Measurements from ENCODE around the gene MAP7.
A peak's percentile ranks its signal among the peaks of the same experiment; 100 is the strongest.
"Not testable (repeated sequence)": the region's sequence is repeated elsewhere in the genome, so short reads cannot be mapped to it uniquely, and the experiment has no call there.

MAP7 gene

DNA sequence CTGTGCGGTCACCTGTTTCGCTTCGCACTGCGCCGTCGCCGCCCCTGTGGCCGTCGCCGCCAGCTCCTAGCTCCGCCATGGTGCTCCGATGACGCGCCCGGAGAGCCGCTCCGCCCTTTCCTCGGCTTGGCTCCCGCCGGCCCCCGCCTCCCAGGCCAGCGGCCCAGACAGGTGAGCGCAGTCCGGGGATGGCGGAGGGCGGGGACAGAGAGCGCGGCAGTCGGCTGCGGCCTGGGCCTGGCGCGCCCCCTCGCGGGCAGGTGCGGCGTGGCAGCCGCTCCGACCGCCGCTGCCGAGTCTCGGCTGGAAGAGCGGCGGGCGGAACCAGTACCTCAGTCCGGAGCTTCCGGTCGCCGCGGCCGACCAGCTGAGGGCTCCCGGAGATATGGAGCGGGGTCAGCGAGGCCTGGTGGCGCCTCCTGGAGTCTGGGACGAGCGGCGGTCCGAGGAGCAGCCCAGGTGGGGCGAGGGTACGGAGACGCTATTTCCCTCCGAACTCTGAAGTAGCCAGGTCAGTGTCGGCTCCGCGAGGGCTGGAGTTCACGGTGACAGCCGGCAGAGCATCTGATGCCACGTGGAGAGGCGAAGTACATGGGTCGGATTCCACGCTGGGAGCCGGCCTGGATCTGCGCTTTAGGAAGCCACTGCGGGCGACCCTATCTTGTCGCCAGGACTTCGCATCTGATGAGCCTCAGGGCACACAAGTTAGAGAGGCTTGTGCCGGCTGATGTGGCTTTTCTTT is at the start of gene MAP7:
Gene MAP7, minus strand, starts transcription at position 93 of the 742 bp plus-strand sequence. Its CDS starts 14 bp downstream, at position 79.
- no peak for DNase-seq

DNA sequence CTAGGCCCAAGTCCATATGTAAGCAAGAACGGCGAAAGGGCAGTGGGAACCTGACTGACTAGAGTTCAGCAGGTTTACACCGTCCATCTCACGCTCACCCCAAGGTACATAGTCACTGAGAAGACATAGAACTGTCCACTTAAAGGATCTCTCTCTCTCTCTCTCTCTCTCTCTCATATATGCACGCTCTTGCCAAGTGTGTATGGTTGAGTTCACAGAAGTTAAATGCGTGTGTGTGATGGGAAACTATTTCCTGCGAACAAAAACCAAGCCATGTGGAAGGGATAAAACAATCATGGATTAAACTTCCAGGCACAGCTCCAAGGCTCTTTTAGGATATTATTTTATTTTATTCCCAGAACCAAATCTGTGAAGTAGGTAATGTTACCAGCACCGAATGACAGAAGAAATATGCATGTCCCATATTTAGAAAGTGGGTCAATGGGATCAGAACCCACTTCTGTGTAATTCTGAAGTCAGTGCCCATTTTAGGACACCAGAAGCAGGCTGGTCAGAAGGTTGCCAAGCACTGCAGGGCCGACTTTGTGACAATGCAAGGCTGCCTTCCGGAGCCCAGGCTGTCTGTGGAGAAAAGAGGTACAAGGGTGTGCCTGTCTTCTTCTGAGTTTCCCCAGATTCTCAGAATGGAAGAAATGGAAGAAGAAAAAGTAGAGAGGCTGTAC is 49.2 kb upstream of the MAP7 start:
- no peak for DNase-seq

DNA sequence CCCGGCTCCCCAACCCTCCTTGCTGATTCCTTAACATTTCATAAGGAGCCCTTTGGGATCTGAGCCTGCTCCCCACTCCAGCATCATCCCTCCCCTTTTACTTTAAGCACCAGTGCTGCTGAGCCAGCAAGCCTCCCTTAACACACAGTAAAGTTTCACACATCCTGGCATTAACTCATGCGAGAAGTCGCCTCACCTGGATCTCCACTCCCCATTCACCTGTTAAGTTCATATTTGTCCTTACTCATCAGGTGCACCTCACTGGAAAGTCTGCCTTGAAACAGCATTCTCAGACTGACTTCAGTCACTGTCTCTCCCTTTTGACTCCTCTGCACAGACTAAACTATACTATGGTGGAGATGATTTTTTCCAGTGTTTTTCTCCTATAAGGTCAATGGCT is 47.8 kb upstream of the MAP7 start:
- no peak for DNase-seq

DNA sequence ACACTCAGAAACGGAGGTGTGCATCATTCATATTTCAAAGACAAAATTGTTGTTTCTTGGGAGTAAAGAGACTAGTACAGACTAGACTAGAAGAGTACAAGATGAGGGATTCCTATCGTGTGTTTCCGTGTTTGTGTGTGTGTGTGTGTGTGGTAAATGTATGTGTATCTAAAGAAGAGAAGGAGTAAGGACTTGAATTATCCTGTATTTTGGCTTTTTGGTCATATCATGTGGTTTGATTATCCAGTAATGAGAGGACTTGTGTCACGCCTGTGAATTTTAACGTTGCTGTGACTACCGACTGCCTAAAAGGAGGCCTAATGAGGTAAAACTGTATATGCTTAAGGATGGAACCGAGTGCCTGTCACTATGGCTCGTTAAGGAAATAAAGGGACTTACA is 44.4 kb upstream of the MAP7 start:
- DNase-seq, result no peak

DNA sequence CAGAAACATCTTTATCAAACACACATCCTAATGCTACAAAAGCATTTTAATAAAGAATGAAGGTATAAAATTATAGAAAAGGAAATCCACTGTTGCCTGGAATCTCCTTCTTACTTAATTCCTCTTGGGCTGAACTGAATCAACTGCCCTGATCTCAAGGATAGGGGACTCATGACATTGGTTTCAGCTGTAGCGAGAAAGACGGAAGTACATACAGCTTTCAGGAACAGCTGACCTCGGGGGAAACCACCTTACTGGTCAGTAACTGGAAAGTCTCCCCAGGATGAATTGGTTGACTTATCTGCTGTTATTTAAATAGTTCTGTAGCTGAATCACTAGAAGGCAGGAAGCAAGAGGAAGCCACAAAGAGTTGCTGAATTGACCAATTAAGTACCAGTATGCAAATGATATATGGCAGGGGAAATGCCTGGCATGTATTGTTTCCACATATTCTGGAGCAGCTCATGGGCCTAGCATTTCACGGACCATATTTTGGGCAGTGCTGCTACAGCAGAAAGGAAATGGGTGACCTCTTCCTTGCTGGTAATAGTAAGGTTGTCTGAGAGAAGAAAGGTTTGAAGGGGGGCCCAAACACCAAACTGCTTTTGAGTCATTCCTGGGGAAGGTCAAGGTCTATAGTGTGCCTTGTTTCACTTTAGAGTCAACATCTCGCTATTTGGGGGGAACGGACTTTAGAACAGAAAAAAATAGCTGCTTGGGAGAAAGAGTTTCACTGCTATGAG is 43.7 kb upstream of the MAP7 start:
- no peak for DNase-seq

DNA sequence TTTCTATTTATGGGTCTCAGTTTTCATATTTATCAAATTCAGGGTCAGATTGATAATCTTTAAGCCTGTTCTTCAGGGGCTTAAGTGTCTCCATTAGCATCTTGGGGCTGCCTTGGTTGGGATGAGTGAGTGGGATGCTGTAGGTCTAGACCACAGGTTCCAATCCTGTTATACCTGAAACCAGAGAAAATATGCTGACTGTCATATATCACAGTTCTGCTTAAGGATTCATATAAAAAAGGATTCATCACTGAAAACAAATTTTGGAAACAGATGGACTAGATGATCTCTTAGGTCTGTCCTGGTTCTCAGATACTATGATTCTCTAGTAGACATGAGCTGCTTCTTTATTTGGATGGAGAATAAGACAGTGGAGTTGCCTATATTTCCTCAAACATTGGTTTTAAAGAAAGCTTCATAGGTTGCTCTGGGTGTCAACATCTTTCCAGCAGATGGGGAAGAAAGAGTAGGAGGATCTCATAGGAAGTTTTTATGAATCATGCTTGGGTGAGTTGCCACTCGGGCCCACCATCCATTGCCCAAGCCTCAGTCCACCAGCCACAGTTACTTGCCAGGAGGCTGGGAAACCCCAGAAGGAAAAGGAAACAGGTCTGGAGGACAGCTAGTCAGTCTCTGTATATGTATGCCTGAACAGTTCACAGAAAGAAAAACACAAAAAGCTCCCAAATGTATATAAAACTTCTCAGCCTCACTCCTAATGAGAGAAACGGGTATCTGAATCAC is 42.9 kb upstream of the MAP7 start:
- no peak for DNase-seq

DNA sequence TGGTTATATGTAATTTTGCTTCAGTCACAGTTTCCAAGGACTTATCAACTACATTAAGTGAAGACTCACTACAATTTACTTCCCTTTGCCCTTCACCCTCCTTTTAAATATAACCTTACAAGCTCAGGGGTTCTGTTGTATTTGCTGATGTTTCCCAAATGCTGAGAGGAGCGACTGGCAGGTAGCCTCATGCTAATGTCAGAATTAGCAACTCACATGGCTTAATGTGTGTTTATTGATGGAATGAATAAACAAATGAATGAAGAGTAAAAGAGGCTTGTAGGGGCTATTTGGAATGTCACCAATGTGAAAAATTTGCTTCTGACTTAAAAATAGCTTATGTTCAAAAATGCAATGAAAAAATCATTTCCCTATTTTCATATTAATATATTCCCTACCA is 41.4 kb upstream of the MAP7 start:
- no peak for DNase-seq

DNA sequence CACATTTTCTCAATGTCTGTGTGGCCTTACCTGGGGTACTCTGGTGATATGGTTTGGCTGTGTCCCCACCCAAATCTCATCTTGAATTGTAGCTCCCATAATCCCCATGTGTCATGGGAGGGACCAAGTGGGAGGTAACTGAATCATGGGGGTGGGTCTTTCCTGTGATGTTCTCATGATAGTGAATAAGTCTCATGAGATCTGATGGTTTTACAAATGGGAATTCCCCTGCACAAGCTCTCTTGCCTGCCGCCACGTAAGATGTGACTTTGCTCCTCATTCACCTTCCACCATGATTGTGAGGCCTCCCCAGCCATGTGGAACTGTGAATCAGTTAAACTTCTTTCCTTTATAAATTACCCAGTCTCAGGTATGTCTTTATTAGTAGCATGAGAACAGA is 40.6 kb upstream of the MAP7 start:
- not testable (repeated sequence) for DNase-seq

DNA sequence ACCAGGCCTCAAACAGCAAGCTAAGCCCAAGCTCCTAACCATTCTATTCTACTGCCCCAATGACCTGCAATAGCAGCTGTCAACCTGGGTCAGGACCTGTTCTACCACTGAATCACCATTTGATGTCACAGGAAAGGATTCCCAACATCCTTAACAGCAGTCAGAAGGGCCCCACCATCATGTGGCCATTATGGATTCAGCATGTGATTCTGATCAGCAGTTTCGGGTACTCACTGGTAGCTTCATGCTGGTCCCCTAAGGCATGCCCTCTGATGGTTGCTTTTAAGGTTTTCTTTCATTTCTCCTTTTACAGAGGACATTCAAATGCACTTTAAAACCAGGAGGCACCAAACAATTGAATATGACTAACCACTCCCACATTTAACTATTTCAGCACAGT is 37.3 kb upstream of the MAP7 start:
- DNase-seq, result no peak

DNA sequence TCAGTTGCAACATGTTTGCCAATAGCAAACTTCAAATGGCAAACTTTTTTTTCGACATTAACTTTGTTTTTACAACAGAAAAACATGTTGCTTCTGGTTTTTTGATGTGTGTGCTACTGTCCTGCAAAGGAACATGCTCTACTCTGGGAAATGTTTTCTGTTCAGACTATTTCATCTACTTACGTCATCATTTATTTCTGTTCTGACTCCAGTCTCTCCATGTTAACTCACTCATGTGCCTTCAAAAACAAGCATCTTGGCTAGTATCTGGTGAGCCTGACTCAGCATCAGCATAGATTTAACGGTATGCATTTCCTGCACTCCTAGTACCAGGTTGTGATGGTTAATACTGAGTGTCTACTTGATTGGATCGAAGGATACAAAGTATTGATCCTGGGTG is 36.1 kb upstream of the MAP7 start:
- no peak for DNase-seq

DNA sequence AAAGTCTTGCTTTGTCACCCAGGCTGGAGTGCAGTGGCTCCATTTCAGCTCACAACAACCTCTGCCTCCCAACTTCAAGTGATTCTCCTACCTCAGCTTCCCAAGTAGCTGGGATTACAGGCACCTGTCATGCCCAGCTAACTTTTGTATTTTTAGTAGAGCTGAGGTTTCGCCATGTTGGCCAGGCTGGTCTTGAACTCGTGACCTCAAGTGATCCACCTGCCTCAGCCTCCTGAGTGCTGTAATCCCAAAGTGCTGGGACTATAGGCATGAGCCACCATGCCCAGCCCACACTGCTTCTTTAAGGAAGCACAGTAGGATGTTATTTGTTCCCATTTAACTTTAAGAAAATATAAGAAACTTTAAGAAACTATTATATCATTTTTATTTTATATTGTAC is 35.3 kb upstream of the MAP7 start:
- DNase-seq, result not testable (repeated sequence)

DNA sequence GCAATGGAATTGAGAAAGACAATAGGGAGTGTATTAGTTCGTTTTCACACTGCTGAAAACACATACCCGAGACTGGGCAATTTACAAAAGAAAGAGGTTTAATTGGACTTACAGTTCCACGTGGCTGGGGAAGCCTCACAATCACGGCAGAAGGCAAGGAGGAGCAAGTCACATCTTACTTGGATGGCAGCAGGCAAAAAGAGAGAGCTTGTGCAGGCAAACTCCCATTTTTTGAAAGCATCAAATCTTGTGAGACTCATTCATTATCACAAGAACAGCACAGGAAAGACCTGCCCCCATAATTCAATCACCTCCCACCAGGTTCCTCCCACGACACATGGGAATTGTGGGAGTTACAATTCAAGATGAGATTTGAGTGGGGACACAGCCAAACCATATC is 34.1 kb upstream of the MAP7 start:
- not testable (repeated sequence) for DNase-seq

DNA sequence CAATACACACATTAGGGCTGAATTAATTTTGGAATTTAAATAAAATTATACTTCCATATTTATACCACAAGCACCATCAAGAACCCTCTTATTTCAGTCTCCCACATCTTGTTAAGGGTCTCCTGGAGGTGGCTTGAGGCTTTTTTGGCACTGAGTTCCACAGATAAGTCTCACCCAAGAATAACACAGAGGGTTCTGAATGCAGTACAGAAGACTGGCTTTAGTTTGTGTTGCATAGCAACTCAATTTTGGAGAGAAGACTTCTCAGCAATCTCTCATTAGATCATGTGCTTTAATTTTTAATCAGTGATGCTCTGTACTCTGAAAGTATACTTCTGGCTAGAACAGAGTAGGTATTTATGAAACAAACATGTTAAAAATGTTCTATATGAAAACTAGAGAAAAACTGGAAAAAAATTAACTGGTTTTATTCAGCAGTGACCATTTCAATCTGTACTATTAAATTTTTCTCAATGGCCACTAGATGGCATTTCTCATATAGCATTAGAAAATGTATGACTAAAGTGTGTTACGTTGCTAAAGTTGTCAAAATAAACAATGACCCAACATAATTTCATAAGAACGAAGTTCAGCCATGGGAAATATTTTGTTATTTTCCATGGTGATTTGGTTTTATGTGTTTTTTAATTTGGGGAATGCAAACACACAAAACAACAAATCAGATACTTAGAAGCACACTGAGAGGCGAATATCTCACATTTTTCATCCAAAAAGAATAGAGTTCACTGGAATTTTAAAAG is 32.7 kb upstream of the MAP7 start:
- DNase-seq, result peak; percentile 2

DNA sequence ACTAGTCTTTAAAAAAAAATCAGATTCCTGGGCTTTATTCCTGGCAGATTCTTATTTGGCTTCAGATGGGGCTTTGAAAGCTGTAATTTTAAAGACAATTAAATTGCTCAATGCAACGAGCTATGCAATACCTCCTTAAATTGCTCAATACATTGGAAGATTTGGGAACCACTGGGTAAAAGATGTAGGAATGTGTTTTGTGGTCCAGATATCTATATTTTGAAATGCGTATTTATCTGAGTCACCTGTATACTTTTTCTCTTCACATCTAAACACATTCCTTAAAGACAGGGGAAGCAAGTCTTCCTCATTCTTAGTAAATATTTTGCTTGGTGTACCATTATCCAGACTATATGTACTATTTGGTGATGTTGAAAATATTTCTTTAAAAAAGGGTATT is 29.6 kb upstream of the MAP7 start:
- DNase-seq, result no peak

DNA sequence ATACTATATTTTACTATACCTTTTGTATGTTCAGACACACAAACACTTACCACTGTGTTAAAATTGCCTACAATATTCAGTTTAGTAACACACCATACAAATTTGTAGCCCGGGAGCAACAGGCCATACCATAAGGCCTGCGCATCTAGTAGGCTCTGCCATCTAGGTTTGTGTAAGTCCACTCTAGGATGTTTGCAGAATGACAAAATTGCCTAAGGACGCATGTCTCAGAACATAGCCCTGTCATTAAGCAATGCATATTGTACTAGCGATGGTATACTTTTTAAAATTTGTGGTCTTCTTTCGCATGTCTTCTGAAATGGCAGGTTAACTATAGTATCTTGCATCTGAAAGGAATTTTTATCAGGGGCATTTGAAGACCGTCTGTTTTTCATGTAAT is 26.6 kb upstream of the MAP7 start:
- no peak for DNase-seq

DNA sequence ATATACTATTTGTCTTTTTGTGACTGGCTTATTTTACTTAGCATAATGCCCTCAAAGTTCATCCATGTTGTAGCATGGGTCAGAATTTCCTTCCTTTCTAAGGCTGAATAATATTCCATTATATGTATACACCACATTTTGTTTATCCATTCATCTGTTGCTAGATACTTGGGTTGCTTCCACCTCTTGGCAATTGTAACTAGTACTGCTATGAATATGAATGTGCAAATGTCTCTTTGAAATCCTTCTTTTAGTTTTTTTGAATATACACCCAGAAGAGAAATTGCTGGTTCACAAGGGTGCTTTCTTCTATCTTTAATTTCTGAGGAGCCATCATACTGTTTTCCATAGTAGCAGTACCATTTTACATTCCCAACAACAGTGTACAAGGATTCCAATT is 21.3 kb upstream of the MAP7 start:
- DNase-seq, result no peak

DNA sequence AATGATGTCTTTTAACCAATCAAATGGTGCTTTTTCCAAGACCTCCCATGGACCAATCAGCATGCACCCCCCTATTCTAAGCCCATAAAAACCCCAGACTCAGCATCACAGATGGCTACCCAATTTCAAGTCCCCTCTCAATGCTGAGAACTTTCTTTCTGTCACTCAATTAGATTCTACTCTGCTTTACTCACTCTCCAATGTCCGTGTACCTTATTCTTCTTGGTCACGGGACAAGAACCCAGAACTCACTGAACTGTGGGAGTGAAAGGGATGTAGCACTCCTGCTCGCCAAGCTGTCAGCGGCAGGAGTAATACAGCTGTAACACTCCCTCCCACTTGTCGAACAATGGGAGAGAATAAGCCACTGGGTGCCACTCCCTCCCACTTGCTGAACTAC is 20.8 kb upstream of the MAP7 start:
- DNase-seq, result no peak

DNA sequence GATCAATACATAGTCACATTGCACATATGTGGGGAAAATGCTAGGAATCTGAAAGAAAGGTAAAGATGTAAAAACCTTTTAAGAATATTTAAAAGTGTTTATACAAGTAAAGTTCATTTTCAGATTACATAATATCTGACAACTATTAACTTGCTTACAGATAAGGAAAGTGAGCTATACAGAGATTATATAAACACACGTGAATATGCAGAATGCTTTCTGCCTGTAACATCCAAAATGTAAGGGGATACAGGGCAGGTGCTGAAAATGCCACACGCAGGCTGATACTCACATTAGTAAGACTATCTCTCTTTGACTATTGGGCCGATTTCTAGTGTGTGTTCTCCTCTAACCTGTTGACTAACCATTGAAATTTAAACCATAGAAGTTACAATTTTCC is 17.9 kb upstream of the MAP7 start:
- DNase-seq, result no peak

DNA sequence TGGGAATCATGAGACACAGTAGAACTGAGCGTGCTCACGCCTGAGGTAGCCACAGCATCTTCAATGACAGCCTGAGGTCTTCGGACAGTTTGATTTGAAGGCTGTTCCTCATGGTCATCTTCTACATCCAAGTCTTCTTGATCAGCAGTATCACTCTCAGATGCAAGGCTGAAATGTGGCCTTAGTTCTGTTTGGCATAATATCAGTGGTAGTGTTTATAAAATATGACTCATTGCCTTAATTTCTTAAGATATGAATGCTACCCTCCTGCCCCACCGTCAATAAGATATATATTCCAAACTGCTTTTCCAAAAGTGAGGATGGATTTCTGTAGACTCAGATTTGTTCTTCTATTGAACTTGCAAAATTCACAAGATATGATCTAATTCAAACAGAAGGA is 17.5 kb upstream of the MAP7 start:
- DNase-seq, result no peak

DNA sequence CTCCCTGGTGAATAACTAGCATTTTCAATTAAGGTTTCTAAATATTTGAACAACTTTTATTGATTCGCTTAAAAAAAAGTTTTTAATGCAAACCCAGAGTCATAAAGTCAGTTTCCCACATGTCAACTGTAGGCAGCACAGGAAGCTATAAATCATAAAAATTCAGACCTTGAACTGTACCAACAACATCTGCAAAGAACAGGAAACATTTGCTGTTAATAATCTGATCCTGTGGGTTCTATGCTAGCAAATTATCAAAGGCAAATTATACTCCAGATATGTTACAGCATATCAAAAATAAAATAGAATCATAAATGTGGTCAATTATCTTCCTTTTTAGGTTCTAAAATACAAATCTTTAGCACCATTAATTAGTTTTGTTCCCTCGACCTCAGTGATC is 16.6 kb upstream of the MAP7 start:
- no peak for DNase-seq

DNA sequence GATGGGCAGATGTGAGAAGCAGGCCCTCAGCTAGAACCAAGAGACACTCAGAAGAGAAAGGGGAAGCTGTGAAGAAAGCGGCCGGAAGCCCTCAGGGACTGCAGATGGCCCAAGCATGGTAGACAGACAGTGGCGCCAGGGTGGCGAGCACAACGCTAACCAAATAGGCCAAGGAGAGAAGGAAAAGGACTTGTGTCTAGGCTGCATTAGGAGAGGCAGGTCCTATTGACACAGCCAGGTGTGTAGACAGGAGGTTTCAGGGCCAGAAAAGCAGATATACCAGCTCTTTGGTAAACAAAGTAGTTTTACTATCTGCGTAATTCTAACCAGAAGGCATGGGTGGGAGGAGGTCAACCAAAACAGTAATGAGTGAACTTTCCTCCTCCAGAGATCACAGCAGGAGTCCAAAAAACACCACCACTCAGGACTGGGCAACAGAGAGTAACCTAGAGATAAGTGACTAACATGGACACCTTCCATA is 15.8 kb upstream of the MAP7 start:
- DNase-seq, result no peak

DNA sequence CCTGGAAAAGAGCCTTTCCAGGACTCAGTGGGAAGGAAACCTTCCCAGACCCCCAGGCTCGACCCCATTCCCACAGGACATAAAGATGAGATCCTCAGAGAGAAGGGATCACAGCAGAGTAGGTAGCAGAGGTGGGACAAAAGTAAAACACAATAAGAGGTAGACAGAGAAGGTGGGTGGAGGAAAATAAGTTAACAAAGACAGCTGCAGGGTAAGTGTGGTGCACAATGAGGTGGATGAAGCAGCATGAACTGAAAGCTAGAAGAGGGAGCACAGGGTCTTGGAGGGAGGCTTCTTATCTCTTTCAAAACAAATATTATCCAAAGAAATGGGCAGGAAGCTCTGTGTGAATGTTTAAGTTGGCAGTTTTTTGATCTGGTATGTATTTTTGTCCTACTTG is 14.0 kb upstream of the MAP7 start:
- DNase-seq, result no peak
